22Rv1 (cell line): ENCODE data around the gene CRYAB.

Source experiments
- ZFX ChIP-seq: fragments of 450-650 bp; IDR thresholded peaks from 2 replicates; pipeline ENCODE4 v1.6.1; 2017; ENCODE audit warnings: antibody characterized with exemption, borderline replicate concordance
- TF ChIP-seq, protein P1 (sequence below): fragments of 450-650 bp; IDR thresholded peaks from 2 replicates; pipeline ENCODE4 v1.5.1; 2017; ENCODE audit warnings: mild to moderate bottlenecking

DNA sequence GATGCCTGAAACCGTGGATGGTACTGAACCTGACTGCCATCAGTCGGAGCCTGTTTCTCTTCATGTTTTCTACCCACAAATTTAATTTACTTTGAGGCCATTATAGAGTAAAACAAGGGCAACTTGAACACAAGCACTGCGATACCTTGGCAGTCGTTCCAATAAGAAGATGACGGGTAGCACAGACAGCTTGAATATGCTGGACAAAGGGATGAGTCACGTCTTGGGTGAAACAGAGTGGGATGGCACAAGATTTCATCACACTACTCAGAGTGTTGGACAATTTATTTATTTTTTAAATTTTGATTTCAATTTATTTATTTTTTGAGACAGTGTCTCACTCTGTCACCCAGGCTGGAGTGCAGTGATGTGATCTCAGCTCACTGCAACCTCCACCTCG, 31.3 kb upstream of the CRYAB start:
- TF ChIP-seq, protein P1, sequence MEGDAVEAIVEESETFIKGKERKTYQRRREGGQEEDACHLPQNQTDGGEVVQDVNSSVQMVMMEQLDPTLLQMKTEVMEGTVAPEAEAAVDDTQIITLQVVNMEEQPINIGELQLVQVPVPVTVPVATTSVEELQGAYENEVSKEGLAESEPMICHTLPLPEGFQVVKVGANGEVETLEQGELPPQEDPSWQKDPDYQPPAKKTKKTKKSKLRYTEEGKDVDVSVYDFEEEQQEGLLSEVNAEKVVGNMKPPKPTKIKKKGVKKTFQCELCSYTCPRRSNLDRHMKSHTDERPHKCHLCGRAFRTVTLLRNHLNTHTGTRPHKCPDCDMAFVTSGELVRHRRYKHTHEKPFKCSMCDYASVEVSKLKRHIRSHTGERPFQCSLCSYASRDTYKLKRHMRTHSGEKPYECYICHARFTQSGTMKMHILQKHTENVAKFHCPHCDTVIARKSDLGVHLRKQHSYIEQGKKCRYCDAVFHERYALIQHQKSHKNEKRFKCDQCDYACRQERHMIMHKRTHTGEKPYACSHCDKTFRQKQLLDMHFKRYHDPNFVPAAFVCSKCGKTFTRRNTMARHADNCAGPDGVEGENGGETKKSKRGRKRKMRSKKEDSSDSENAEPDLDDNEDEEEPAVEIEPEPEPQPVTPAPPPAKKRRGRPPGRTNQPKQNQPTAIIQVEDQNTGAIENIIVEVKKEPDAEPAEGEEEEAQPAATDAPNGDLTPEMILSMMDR, result no peak
- no peak for TF ChIP-seq ZFX
